ENCODE data around the gene DNAL4.

DNA sequence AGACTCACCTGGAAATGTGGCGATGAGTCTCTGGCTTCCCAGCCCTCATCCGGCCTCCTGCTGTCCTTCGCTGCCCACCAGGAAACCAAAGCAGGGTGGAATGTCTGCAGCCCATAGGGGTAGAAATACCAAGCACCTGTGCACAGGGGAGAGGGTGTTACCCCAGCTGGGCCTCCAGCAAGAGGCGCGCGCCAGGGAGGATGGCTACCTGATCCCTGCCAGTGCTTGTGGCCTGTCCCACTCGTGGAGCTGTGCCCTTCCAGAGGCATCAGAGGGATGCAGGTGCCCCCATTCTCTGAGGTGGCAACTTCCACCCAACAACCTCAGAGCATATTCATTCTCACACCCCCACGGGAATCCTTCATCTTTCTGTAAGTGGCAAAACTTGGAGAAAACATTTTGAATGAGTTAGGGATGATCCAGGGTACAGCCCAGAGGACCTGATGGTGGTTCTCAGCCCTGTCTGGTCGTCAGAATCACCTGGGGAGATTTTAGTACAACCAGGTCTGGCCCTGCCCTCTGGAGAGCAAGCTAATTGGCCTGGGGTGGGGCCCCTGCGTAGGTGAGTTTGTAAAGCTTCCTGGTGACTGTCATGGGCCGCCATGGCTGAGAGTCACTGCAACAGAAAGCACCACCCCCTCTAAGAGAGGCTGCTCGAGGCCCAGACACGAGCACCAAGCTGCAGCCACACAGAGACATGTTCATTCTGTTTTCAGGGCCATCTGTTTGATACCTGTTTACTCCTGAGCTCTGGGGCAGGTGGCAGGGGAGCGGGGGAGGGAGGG lies 48.1 kb downstream of the DNAL4 start:
- no peak for TF ChIP-seq POLR2A (IDR thresholded peaks at IDR 0.05)
- TF ChIP-seq, protein P1, sequence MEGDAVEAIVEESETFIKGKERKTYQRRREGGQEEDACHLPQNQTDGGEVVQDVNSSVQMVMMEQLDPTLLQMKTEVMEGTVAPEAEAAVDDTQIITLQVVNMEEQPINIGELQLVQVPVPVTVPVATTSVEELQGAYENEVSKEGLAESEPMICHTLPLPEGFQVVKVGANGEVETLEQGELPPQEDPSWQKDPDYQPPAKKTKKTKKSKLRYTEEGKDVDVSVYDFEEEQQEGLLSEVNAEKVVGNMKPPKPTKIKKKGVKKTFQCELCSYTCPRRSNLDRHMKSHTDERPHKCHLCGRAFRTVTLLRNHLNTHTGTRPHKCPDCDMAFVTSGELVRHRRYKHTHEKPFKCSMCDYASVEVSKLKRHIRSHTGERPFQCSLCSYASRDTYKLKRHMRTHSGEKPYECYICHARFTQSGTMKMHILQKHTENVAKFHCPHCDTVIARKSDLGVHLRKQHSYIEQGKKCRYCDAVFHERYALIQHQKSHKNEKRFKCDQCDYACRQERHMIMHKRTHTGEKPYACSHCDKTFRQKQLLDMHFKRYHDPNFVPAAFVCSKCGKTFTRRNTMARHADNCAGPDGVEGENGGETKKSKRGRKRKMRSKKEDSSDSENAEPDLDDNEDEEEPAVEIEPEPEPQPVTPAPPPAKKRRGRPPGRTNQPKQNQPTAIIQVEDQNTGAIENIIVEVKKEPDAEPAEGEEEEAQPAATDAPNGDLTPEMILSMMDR (IDR thresholded peaks at IDR 0.05): no peak
